MM.1S (cell line): ENCODE measurements around the gene TOX3.

Experiments
- DNase-seq: peaks from one replicate; pipeline ENCODE4 v3.0.0-alpha.2; 2015
- H2AFZ ChIP-seq: fragments of 300-600 bp; sonication (generic); 2 replicates; pipeline ENCODE4 v1.6.0; 2016; ENCODE audit warnings: antibody characterized with exemption, low read length
- H3F3A ChIP-seq: fragments of 300-600 bp; sonication (generic); 2 replicates; pipeline ENCODE4 v1.6.1; 2016; ENCODE audit warnings: mild to moderate bottlenecking, antibody characterized with exemption, low read length, moderate library complexity, mixed read lengths; ENCODE audit not compliant: insufficient read depth
- H3K27ac ChIP-seq: fragments of 300-600 bp; sonication (generic); 2 replicates; pipeline ENCODE4 v1.5.1; 2016; ENCODE audit warnings: mild to moderate bottlenecking, low read length
- H3K27me3 ChIP-seq: fragments of 300-600 bp; sonication (generic); replicated peaks from 2 replicates; pipeline ENCODE4 v1.6.0; 2016; ENCODE audit warnings: low read length; ENCODE audit not compliant: insufficient read depth
- H3K36me3 ChIP-seq: fragments of 300-600 bp; sonication (generic); replicated peaks from 2 replicates; pipeline ENCODE4 v1.6.1; 2016; ENCODE audit warnings: mild to moderate bottlenecking, low read length, mixed read lengths; ENCODE audit not compliant: insufficient read depth
- H3K4me1 ChIP-seq: fragments of 300-600 bp; sonication (generic); 2 replicates; pipeline ENCODE4 v1.6.1; 2016; ENCODE audit warnings: low read length, mixed read lengths
- H3K4me2 ChIP-seq: fragments of 300-600 bp; sonication (generic); 2 replicates; pipeline ENCODE4 v1.6.0; 2016; ENCODE audit warnings: low read depth, low read length
- H3K4me3 ChIP-seq: fragments of 300-600 bp; sonication (generic); 2 replicates; pipeline ENCODE4 v1.5.1; 2016; ENCODE audit warnings: low read length, mixed read lengths
- H3K79me2 ChIP-seq: fragments of 300-600 bp; sonication (generic); 2 replicates; pipeline ENCODE4 v1.6.1; 2016; ENCODE audit warnings: mixed run types, low read length, mixed read lengths
- H3K9ac ChIP-seq: fragments of 300-600 bp; sonication (generic); 2 replicates; pipeline ENCODE4 v1.6.1; 2016; ENCODE audit warnings: low read length, mixed read lengths
- H3K9me2 ChIP-seq: fragments of 300-600 bp; sonication (generic); replicated peaks from 2 replicates; pipeline ENCODE4 v1.6.1; 2016; ENCODE audit warnings: mild to moderate bottlenecking, low read length, mixed read lengths; ENCODE audit not compliant: insufficient read depth
- H3K9me3 ChIP-seq: fragments of 300-600 bp; sonication (generic); replicated peaks from 2 replicates; pipeline ENCODE4 v1.6.1; 2016; ENCODE audit warnings: mild to moderate bottlenecking, low read length, mixed read lengths; ENCODE audit not compliant: insufficient read depth
- H4K20me1 ChIP-seq: fragments of 300-600 bp; sonication (generic); 2 replicates; pipeline ENCODE4 v1.6.1; 2016; ENCODE audit warnings: mild to moderate bottlenecking, low read length, moderate library complexity, mixed read lengths; ENCODE audit not compliant: insufficient read depth
- CTCF ChIP-seq: fragments of 300-600 bp; sonication (generic); IDR thresholded peaks from 2 replicates; pipeline ENCODE4 v1.5.1; 2016; ENCODE audit warnings: antibody characterized with exemption, low read length, mixed read lengths
- EZH2 ChIP-seq: fragments of 300-600 bp; sonication (generic); optimal IDR thresholded peaks from 2 replicates; pipeline ENCODE3; 2017; ENCODE audit warnings: low read depth, mild to moderate bottlenecking, antibody characterized with exemption, low read length, mixed read lengths
- EZH2phosphoT487 ChIP-seq: fragments of 300-600 bp; sonication (generic); IDR thresholded peaks from 2 replicates; pipeline ENCODE4 v1.6.1; 2018; ENCODE audit warnings: antibody characterized with exemption, low read length

Gene TOX3

GRCh38 chr16:52398491-52398960 is 148.4 kb downstream of the TOX3 start:
- no peak overlapping the region for H3K4me3 ChIP-seq
- H2AFZ ChIP-seq: no peak overlapping the region
- H3K4me1 ChIP-seq: no peaks in the 10 kb centered on the region
- no peaks in the 10 kb centered on the region for H3K79me2 ChIP-seq
- no peaks in the 10 kb centered on the region for H3F3A ChIP-seq
- H4K20me1 ChIP-seq: no peaks in the 10 kb centered on the region
- TF ChIP-seq CTCF (no peak), EZH2phosphoT487 (no peak), EZH2 (no peak)
- no peak overlapping the region for H3K4me2 ChIP-seq
- no peaks in the 10 kb centered on the region for H3K9me3 ChIP-seq
- DNase-seq: no peak
- H3K9me2 ChIP-seq: no peaks in the 10 kb centered on the region
- H3K27ac ChIP-seq: no peak overlapping the region
- no peak overlapping the region for H3K9ac ChIP-seq
- no peaks in the 10 kb centered on the region for H3K27me3 ChIP-seq
- H3K36me3 ChIP-seq: no peaks in the 10 kb centered on the region

- Histone ChIP-seq H3K9ac (no peak overlapping the region), H4K20me1 (no peaks in the 10 kb centered on the region), H3K27me3 (no peaks in the 10 kb centered on the region), H3F3A (no peaks in the 10 kb centered on the region), H3K79me2 (no peaks in the 10 kb centered on the region), H3K9me2 (no peaks in the 10 kb centered on the region), H3K36me3 (no peaks in the 10 kb centered on the region), H2AFZ (no peak overlapping the region), H3K27ac (no peak overlapping the region), H3K9me3 (no peaks in the 10 kb centered on the region), H3K4me2 (no peak overlapping the region), H3K4me1 (no peaks in the 10 kb centered on the region), H3K4me3 (no peak overlapping the region)
- TF ChIP-seq CTCF: no peak
- no peak for TF ChIP-seq EZH2phosphoT487
- TF ChIP-seq EZH2: no peak
- no peak for DNase-seq
These were observed 148.9 kb downstream of the TOX3 start for GRCh38 chr16:52398021-52398420.

DNA sequence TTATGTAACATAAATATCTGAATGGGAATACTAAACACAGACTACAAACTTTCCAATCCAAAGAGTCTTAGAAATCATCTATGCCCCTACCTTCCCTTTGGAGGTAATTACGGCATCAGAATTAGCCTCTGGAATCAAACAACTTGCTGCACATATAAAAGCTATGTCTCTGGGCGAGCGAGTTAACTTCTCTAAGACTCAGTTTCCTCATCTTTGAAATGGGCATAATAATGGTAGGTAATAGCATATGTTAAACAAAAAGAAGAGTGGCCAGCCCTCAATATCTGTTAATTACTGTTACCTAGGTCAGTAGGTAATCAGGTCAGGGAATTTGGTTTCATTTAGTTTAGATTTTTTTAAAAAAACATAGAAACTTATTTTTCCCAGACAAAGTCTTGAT is 153.5 kb downstream of the TOX3 start:
- H3K36me3 ChIP-seq: no peaks in the 10 kb centered on the region
- H3K27me3 ChIP-seq: no peaks in the 10 kb centered on the region
- no peak for DNase-seq
- H3K9me3 ChIP-seq: no peaks in the 10 kb centered on the region
- no peaks in the 10 kb centered on the region for H3F3A ChIP-seq
- H3K9ac ChIP-seq: no peak overlapping the region
- no peaks in the 10 kb centered on the region for H3K4me1 ChIP-seq
- no peaks in the 10 kb centered on the region for H3K79me2 ChIP-seq
- no peaks in the 10 kb centered on the region for H4K20me1 ChIP-seq
- TF ChIP-seq CTCF (no peak), EZH2phosphoT487 (no peak), EZH2 (no peak)
- no peak overlapping the region for H2AFZ ChIP-seq
- H3K9me2 ChIP-seq: no peaks in the 10 kb centered on the region
- H3K4me2 ChIP-seq: no peak overlapping the region
- no peak overlapping the region for H3K4me3 ChIP-seq
- H3K27ac ChIP-seq: no peak overlapping the region
